Caco-2 (cell line): ENCODE results near the gene MACROD2. TPM values are rescaled to one million over a fixed set of nuclear protein-coding genes. Genes with fewer than 3 reads are reported as not detected.

Experiments used
- BruUV-seq: library from RNA; stranded (reverse); fragments of 400-500 nt; replicated peaks from 2 replicates; lab custom pipeline; 2021; lab: Mats Ljungman, UMichigan
- CTCF ChIA-PET: fragments of 300-600 bp; sonication (Branson Sonifier 250); formaldehyde crosslinking; loops from one replicate; lab custom pipeline; 2022; ENCODE audit warnings: antibody characterized with exemption; lab: Charles Lee
- POLR2A ChIA-PET: fragments of 300-600 bp; sonication (Branson Sonifier 250); formaldehyde crosslinking; loops from one replicate; lab custom pipeline; 2022; ENCODE audit warnings: antibody characterized with exemption; lab: Charles Lee
- DNase-seq, 2 experiments: peaks; one replicate each; pipeline versions ENCODE4 v3.0.0 to v3.0.0-alpha.2; 2020 to 2022
- H3K27me3 ChIP-seq: replicated peaks from 2 replicates; pipeline ENCODE4 v1.6.0; 2011; ENCODE audit warnings: low read length; ENCODE audit not compliant: control insufficient read depth, insufficient read depth
- H3K36me3 ChIP-seq: 2 replicates; pipeline ENCODE4 v1.5.1; 2011; ENCODE audit warnings: low read length; ENCODE audit not compliant: control insufficient read depth, insufficient read depth
- H3K4me1 ChIP-seq: fragments of 250-450 bp; sonication (Bioruptor Pico); 2 replicates; pipeline ENCODE4 v1.5.1; 2020; ENCODE audit warnings: mild to moderate bottlenecking
- H3K4me3 ChIP-seq: 2 replicates; pipeline ENCODE4 v1.5.1; 2011; ENCODE audit warnings: low read depth, mild to moderate bottlenecking, control low read depth, low read length
- H3K9me3 ChIP-seq: fragments of 250-450 bp; sonication (Bioruptor Pico); 2 replicates; pipeline ENCODE4 v1.5.1; 2020; ENCODE audit warnings: mild to moderate bottlenecking, moderate library complexity
- H3K27ac Mint-ChIP-seq: one replicate; pipeline ENCODE4 v1.8.0; 2022; ENCODE audit warnings: mixed read lengths; ENCODE audit not compliant: unreplicated experiment
- H3K27me3 Mint-ChIP-seq: one replicate; pipeline ENCODE4 v1.8.0; 2022; ENCODE audit warnings: mixed read lengths; ENCODE audit not compliant: insufficient read depth, unreplicated experiment
- H3K36me3 Mint-ChIP-seq: one replicate; pipeline ENCODE4 v1.8.0; 2022; ENCODE audit warnings: mild to moderate bottlenecking, mixed read lengths; ENCODE audit not compliant: insufficient read depth, unreplicated experiment
- H3K4me1 Mint-ChIP-seq: one replicate; pipeline ENCODE4 v1.8.0; 2022; ENCODE audit warnings: low read depth, mixed read lengths; ENCODE audit not compliant: unreplicated experiment
- H3K4me3 Mint-ChIP-seq: one replicate; pipeline ENCODE4 v1.8.0; 2022; ENCODE audit warnings: mild to moderate bottlenecking, moderate library complexity, mixed read lengths; ENCODE audit not compliant: unreplicated experiment
- H3K9me3 Mint-ChIP-seq: one replicate; pipeline ENCODE4 v1.8.0; 2022; ENCODE audit warnings: mixed read lengths; ENCODE audit not compliant: unreplicated experiment
- intact Hi-C: fragments of 100-400 bp; cut with micrococcal nuclease; formaldehyde crosslinking; loops from one replicate; pipeline ENCODE4 v1.10.0; 2022; ENCODE audit not compliant: unreplicated experiment
- total RNA-seq: library from RNA; stranded (reverse); gene quantifications from 2 replicates; pipeline ENCODE4 v1.2.3, GENCODE V29; 2022
- TF ChIP-seq, protein P1 (sequence below), 2 experiments: fragments of 200-600 bp in 1 of 2; IDR thresholded peaks; 1 replicate in 1 of 2; 2 replicates in 1 of 2; pipeline versions ENCODE4 v1.5.1 to v1.8.0; 2011 to 2022; ENCODE audit warnings: antibody characterized with exemption in 1 of 2, control low read depth in 1 of 2, inconsistent platforms in 1 of 2, low read depth in 1 of 2, low read length in 1 of 2, mild to moderate bottlenecking in 1 of 2, moderate library complexity in 1 of 2; ENCODE audit not compliant: insufficient read depth in 1 of 2, severe bottlenecking in 1 of 2, unreplicated experiment in 1 of 2

The MACROD2 gene
- total RNA-seq, 1 experiment from 2014 or later = 6.4 TPM

- Histone ChIP-seq H3K9me3 (no peaks in the 10 kb centered on the region), H3K27me3 (no peaks in the 10 kb centered on the region), H3K36me3 (no peaks in the 10 kb centered on the region), H3K4me3 (no peak overlapping the region), H3K4me1 (peaks cover 8% of the 10 kb centered on the region; the same call in 1 of the 2 replicates)
- no TSS peak for BruUV-seq
- H3K27me3 Mint-ChIP-seq = no peaks in the 10 kb centered on the region
- no peaks in the 10 kb centered on the region for H3K36me3 Mint-ChIP-seq
- peaks cover 12% of the 10 kb centered on the region for H3K4me1 Mint-ChIP-seq
- no peaks in the 10 kb centered on the region for H3K9me3 Mint-ChIP-seq
- no peak overlapping the region for H3K4me3 Mint-ChIP-seq
- DNase-seq = no peak
- TF ChIP-seq, protein P1, sequence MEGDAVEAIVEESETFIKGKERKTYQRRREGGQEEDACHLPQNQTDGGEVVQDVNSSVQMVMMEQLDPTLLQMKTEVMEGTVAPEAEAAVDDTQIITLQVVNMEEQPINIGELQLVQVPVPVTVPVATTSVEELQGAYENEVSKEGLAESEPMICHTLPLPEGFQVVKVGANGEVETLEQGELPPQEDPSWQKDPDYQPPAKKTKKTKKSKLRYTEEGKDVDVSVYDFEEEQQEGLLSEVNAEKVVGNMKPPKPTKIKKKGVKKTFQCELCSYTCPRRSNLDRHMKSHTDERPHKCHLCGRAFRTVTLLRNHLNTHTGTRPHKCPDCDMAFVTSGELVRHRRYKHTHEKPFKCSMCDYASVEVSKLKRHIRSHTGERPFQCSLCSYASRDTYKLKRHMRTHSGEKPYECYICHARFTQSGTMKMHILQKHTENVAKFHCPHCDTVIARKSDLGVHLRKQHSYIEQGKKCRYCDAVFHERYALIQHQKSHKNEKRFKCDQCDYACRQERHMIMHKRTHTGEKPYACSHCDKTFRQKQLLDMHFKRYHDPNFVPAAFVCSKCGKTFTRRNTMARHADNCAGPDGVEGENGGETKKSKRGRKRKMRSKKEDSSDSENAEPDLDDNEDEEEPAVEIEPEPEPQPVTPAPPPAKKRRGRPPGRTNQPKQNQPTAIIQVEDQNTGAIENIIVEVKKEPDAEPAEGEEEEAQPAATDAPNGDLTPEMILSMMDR (IDR thresholded peaks at IDR 0.05; ENCODE audit: insufficient read depth in 1 of 2, low read depth in 1 of 2, low read length in 1 of 2, severe bottlenecking in 1 of 2, unreplicated experiment in 1 of 2) = no peak
- no peak overlapping the region for H3K27ac Mint-ChIP-seq
- CTCF ChIA-PET = no interaction called here
- intact Hi-C loops = no loop called here
- POLR2A ChIA-PET = no interaction called here
Observed at GRCh38 chr20:15638816-15639215, 1643.5 kb downstream of the MACROD2 start.

DNA sequence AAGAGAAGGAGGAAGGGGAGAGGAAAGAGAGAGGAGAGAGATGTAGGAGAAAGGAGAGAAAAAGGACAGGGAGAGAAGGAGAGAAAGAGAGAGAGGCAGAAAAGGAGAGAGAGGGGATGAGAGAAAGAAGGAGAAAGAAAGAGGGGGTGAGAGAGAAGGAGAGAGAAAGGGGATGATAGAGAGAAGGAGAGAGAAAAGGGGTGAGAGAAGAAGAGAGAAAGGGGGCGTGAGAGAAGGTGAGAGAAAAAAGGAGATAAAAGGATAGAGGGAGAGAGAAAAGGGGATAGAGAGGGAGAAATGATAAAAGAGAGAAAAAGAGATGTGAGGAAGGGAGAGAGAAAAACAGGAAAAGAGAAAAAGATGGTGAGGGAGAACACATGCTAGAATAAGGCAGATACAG is 1644.5 kb downstream of the MACROD2 start:
- no peaks in the 10 kb centered on the region for H3K36me3 Mint-ChIP-seq
- TF ChIP-seq, protein P1 (IDR thresholded peaks at IDR 0.05; ENCODE audit: insufficient read depth in 1 of 2, low read depth in 1 of 2, low read length in 1 of 2, severe bottlenecking in 1 of 2, unreplicated experiment in 1 of 2) = no peak
- no peak overlapping the region for H3K4me3 Mint-ChIP-seq
- H3K36me3 ChIP-seq = no peaks in the 10 kb centered on the region
- BruUV-seq = no TSS peak
- DNase-seq = no peak
- CTCF ChIA-PET = no interaction called here
- H3K4me3 ChIP-seq = no peak overlapping the region
- POLR2A ChIA-PET = no interaction called here
- no peak overlapping the region for H3K27ac Mint-ChIP-seq
- H3K9me3 Mint-ChIP-seq = no peaks in the 10 kb centered on the region
- H3K9me3 ChIP-seq = no peaks in the 10 kb centered on the region
- no peaks in the 10 kb centered on the region for H3K27me3 ChIP-seq
- H3K4me1 Mint-ChIP-seq = peaks cover 12% of the 10 kb centered on the region
- H3K27me3 Mint-ChIP-seq = no peaks in the 10 kb centered on the region
- H3K4me1 ChIP-seq = peaks cover 8% of the 10 kb centered on the region; the same call in 1 of the 2 replicates
- intact Hi-C loops = no loop called here

DNA sequence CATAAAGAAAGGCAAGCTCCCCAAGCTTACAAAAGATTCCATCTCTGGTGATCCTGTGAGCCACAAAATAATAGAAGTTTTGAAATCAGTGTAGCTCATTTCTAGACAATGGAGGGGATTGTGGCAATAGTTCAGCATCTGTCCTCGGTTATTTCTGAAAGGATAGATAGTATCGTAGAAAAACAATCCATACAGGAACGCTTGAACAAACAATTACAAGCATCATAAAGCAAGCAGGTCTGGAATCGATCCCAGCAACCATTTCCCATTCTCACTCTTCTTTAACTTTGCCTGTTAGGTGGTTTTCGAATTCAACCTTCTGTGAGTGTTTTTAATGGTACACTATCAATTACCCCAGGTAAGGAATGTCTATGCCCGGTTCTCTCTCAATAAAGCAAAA is 1646.8 kb downstream of the MACROD2 start:
- Histone ChIP-seq H3K4me3 (no peak overlapping the region), H3K9me3 (no peaks in the 10 kb centered on the region), H3K27me3 (no peaks in the 10 kb centered on the region), H3K36me3 (no peaks in the 10 kb centered on the region), H3K4me1 (peaks cover 17% of the 10 kb centered on the region)
- Mint-ChIP-seq H3K27ac (no peak overlapping the region), H3K9me3 (peaks cover 5% of the 10 kb centered on the region), H3K36me3 (no peaks in the 10 kb centered on the region), H3K4me1 (peaks cover 12% of the 10 kb centered on the region), H3K4me3 (no peak overlapping the region), H3K27me3 (no peaks in the 10 kb centered on the region)
- intact Hi-C loops = no loop called here
- no TSS peak for BruUV-seq
- ChIA-PET CTCF (no interaction called here), POLR2A (no interaction called here)
- TF ChIP-seq, protein P1 (IDR thresholded peaks at IDR 0.05; ENCODE audit: insufficient read depth in 1 of 2, low read depth in 1 of 2, low read length in 1 of 2, severe bottlenecking in 1 of 2, unreplicated experiment in 1 of 2) = no peak
- DNase-seq = no peak
